ENCODE data around the gene LCE3C.
"Not testable (repeated sequence)": the region's sequence is repeated elsewhere in the genome, so short reads cannot be mapped to it uniquely, and the experiment has no call there.

The LCE3C gene, protein sequence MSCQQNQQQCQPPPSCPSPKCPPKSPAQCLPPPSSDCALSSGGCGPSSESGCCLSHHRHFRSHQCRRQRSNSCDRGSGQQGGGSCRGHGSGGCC

DNA sequence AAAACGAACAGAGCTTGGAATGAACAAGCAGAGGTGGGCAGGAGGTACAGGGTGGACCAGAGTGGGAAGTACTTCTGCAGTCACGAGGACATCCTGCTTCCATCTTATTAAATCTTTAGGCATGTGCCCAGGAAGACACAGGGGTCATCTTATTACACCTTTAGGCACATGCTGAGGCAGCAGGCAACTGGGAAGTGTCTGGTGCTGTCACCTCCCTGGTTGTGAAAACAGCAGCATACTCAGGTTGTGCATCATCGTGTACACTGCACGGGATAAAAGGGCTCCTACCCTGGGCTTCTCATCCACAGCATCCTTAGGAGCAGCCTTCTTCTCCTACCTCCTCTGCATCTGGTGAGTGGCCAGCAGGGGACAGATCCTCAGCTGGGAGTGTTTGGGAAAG lies at the start of gene LCE3C:
TSS of gene LCE3C (plus strand) at position 301 of the 400 bp plus-strand sequence. CDS start 498 bp downstream, outside the sequence.
- DNase-seq (ENCODE audit: low spot score): no peak

DNA sequence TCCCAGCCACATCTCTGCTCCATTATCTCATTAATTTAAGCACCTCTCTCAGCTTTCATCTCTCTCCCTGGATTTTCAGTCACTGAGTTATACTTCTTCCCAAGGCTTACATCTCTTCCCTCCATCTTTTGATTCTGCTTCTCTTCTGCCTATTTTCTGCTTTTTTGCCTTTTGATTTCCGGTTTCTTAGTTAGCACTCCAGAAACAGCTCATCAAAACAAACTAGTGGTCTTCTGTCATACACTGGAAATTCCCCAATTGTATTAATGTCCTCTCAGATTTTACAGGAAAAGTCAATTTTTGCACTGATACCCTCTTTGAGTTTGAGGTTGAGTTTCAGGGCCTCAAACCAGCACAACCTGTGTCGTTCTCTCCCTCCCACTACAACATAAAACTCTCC lies 34.9 kb upstream of the LCE3C start:
- DNase-seq (ENCODE audit: low spot score): no peak

DNA sequence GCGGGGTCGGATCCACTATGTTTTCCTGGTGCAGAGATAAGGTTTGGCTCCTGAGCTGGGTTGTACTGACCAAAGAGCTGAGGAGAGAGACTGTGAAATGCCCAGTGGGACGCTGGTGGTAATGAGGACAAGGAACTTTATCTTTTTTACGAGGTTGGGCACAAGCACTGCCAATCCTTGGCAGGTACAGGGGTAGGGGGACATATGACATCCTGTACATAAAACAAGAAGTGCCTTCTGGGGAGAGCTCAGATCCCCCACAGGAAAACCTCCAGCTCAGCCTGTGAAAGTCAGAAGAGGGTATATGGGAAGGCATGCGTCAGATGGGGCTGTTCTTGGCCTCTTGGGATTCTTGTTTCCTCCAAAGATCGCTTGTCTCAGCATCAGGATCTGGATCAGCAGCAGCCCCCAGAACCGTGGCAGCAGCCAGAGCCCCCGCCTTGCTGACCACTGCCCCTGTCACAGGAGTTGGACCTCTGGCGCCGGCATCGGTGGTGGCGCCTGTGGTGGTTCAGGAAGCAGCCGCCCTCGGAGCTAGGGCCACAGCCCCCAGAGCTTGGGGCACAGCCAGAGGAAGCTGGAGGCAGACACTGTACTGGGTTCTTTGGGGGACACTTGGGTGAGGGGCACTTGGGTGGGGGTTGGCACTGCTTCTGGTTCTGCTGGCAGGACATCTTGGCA lies 34.4 kb upstream of the LCE3C start:
- DNase-seq (ENCODE audit: low spot score): no peak

DNA sequence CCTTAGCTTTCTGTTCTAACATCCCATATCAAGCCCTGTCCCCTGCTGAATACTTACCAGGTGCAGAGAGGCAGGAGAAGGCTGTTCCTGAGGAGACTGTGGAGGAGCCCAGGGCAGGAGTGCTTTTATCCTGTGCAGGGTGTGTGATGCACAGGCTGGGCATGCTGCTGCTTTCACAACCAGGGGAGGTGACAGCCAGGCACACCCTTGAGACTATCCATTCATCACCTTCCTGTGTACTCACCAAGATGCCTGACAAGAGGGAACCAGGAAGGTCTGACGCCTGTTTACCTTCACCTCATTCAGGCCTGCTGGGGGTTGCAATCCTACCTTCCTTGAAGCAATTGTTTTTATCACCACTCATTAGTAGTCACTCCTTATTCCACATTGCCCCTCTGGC lies 33.4 kb upstream of the LCE3C start, which contains the start of gene LCE3E:
TSS of gene LCE3E (minus strand) at position 100 of the 400 bp plus-strand sequence. CDS start 572 bp downstream, outside the sequence.
- DNase-seq (ENCODE audit: low spot score): no peak

DNA sequence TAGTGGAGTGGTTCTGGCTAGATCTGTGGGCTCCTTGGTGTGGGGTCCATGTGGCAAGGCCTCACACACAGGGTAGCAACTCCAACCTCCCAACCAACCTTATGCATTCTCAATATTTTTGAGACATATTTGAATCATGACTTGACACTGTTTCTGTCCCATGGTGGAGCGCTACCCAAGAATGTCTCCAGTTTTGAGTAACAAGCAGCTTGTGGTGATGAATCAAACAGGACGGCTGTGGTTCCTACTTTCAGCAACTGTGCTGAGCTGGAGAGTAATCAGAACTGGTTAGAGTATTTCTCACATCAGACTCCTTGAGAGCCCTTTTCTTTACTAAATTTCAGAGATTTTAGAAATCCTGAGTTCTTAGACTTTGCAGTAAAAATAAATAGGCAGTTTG lies 22.9 kb upstream of the LCE3C start:
- no peak for DNase-seq (ENCODE audit: low spot score)

DNA sequence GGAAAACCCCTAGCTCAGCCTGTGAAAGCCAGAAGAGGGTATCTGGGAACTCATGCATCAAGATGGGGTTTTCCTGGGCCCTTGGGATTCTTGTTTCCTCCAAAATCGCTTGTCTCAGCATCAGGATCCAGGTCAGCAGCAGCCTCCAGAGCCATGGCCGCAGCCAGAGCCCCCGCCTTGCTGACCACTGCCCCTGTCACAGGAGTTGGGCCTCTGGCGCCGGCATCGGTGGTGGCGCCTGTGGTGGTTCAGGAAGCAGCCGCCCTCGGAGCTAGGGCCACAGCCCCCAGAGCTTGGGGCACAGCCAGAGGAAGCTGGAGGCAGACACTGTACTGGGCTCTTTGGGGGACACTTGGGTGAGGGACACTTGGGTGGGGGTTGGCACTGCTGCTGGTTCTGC lies 20.5 kb upstream of the LCE3C start:
- DNase-seq (ENCODE audit: low spot score): not testable (repeated sequence)

DNA sequence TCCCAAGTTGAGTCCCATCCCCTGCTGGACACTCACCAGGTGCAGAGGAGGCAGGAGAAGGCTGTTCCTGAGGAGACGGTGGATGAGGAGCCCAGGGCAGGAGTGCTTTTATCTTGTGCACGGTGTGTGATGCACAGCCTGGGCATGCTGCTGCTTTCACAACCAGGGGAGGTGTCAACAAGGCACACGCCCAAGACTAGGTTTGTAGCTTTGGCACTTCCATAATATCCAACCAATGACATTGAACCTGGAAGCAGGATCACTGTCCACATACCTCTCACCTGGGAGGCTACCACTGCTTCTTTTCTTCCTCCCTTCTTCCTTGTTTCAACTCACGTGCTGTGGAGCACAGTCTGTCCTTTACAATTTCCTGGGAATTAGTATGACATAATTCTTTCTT lies 19.6 kb upstream of the LCE3C start, which contains the start of gene LCE3D:
TSS of gene LCE3D (minus strand) at position 84 of the 400 bp plus-strand sequence. CDS start 580 bp downstream, outside the sequence.
- no peak for DNase-seq (ENCODE audit: low spot score)

DNA sequence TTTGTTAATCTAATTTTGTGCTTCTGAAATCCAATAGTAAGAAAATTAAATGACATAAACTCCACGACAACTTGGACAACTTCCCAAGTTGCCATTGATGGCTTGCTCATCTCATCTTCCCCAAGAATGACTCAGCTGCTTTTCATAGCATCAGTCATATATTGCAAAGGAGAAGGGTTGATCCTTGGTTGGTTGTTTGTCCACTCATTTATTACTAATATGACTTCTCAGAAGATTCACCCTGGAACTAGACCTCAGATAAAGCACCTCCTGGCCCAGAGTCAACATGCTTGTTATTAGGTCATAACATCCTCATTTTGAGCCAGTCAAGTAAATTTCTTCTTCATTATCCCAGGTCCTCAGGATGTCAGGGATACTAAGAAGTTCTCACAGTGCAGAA lies 17.4 kb upstream of the LCE3C start:
- no peak for DNase-seq (ENCODE audit: low spot score)

DNA sequence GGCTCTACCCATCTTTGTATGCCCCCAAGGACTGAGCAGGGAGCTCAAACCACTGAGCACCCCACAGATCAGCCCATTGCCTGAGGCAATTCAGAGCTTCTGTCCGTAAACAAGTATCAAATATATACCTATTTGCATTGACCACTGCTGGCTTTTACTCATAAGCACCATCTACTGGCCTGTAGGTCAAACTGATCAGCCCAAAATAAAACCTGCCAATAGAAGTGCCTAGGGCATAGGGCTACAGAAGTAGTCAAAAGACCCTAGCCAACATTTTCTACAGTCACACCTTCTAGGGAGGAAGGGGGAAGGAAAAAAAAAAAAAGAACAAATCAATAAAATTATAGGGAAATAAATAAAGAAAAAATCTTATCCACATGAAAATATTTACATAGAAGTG lies 14.4 kb upstream of the LCE3C start:
- no peak for DNase-seq (ENCODE audit: low spot score)

DNA sequence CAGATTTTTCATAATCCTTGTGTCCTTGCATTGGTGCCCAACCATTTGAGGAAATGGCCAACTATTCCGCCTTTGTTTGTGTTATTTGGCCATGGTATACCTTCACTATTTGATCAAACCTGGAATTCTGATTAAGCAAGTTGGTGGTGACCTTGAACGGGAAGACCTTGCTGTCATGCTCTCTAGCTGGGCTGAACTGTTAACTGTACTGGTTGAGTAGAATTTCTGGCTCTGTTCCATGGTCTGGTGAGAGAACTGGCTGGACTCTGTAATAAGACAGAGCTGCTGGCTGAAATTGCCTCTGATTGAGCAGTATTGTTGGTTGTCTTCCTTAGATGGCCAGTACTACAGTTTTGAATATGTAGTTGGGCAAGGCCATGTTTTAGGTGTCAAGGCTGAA lies 3.0 kb upstream of the LCE3C start:
- no peak for DNase-seq (ENCODE audit: low spot score)

DNA sequence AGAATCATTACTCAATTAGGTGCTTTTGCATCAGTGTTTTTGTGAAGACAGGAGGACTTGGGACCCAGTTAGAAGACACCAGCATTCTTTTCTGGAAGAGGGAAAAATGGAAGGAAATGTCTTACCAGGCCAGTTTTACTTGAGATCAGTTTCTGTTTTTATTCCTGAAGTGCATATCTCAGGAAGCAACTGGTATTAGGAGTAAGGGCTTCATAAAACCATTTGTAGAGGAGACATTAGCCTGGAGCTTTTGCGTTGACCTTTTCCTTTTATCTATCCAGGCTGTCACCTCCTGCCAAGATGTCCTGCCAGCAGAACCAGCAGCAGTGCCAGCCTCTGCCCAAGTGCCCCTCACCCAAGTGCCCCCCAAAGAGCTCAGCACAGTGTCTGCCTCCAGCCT lies 13.5 kb downstream of the LCE3C start, which contains the start of gene LCE3B:
TSS of gene LCE3B (plus strand) at position 301 of the 400 bp plus-strand sequence. CDS start at position 301, 0 bp downstream.
- no peak for DNase-seq (ENCODE audit: low spot score)

DNA sequence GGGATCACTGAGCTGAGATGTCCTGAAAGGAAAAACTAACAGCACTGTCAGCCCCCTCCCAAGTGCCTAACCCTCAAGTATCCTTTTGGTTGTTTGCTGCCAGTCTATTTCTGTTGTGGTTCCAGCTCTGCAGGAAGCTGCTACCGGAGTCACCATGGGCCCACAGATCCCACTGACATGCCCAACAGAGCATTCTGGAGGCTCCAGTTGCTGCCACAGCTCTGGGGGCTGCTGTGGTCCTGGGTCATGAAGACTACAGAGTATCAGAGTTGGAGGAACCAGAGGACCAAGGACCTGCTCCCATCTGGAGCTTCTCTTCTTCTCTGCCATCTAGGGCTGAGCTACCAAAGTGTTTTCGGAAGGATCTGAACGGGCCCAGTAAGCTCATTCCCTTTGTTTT lies 22.0 kb downstream of the LCE3C start:
- no peak for DNase-seq (ENCODE audit: low spot score)

DNA sequence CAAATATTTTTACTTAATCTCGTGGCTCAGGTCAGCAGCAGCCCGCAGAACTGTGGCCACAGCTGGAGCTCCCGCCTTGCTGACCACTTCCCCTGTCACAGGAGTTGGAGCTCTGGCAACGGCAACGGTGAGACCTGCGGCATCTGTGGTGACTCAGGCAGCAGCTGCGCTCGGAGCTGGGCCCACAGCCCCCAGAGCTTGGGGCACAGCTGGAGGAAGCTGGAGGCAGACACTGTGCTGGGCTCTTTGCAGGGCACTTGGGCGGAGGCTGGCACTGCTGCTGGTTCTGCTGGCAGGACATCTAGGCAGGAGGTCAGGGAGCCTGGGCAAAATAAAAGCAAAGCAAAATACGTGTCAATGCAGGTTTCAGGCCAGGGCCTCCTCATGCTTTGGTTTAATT lies 22.8 kb downstream of the LCE3C start, which contains the start of gene LCE3A:
TSS of gene LCE3A (minus strand) at position 301 of the 400 bp plus-strand sequence. CDS start at position 301, 0 bp downstream.
- DNase-seq (ENCODE audit: low spot score): no peak

DNA sequence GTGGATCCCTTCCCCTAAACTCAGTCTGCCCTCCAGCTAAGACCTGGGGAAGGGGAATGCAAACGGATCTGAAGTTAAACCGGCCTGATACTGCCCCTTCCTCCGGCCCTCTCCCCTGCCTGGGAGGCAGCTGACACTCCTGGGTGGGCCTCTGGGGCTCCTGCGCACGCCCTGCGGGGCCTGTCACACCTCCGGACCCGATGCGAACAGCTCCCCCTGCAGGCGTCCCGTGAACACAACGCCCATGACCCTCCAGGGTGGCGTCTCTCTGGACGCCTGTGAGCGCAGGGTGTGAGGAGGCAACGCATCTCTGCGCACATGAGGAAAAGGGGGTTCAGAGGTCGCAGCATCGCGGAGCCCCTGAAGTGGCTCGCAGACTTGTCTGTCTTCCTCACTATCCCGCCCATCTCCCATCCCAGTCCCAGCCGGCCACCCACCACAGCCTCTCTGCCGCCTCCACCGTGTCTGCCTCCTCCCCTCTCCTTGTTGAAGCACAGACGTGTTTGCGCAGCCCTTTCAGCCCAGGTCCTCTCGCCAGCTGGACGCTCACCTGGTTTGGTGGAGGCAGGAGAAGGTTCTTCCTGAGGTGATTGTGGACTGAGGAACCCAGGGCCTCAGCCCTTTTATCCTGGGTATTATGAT lies 23.3 kb downstream of the LCE3C start:
- no peak for DNase-seq (ENCODE audit: low spot score)

DNA sequence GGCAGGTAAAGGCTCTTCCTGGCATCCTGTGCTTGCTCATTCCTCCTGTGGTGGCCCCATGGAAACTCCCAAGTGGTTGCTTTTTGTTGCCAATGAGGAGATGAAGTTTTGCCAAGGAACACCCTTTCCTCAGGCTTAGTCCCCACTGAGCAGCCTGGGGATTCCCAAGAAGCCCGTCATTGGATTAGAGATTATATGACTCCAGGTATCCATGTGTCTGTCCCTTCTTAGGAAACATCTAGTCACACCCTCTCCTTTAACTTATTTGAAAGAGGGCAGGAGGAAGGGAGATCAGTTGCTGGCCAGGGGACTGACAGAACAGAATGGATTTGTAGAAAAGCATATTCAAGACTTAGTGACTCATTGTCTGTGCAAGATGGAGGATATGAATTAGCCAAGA lies 26.7 kb downstream of the LCE3C start:
- no peak for DNase-seq (ENCODE audit: low spot score)

DNA sequence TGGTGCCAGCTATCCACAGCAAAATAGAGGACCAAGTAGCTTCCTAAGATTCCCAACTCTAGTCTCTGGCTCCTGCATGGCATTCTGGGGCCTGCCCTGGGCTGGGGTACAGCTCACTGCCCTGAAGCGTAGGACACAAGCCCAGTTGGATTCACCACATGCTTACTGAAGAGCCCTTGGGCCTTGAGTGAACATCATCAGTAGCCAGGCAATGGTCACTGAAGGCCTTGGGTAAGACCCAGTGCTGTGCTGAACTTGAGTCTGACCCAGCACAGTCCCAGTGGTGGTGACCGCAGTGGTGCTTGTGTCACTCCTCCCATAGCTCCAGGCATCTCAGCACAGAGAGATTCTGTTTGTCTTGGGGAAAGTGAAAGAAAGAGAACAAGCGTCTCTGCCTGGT lies 30.6 kb downstream of the LCE3C start:
- no peak for DNase-seq (ENCODE audit: low spot score)

DNA sequence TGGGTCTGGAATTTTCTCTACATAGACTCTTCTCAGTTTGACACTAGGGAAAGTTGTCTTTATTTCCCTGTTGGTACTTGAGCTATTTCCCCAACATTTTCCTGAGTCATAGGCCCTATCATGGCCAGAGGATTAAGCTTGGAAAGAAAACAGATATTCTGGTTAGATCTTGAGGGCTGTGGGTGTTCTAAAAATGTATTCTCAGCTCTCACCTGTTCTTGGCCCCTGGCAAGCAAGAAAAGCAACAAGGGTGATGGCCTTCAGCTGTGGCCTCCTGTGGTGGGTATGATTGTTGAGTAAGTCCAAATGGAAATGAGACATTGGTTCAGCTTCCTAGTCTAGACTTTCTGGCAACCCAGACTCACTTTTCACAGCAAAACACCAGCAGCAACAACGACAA lies 40.3 kb downstream of the LCE3C start:
- no peak for DNase-seq (ENCODE audit: low spot score)

DNA sequence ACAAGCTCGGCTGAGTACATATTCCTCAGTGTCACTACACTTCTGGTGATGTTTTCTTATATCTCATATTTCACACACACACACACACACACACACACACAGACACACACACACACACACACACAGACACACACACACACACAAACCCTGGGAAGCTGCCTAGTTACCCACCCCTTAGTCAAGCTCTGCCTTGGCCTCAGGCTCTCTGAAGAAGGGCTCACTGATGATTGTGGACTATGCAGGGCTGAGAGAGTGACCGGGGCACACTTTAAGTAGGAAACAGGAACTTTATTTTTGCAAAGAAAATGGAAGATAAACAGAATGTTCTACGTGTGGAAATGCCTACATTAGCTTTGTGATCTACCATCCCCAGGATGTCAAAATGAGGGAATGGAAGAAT lies 43.9 kb downstream of the LCE3C start:
- DNase-seq (ENCODE audit: low spot score): no peak

DNA sequence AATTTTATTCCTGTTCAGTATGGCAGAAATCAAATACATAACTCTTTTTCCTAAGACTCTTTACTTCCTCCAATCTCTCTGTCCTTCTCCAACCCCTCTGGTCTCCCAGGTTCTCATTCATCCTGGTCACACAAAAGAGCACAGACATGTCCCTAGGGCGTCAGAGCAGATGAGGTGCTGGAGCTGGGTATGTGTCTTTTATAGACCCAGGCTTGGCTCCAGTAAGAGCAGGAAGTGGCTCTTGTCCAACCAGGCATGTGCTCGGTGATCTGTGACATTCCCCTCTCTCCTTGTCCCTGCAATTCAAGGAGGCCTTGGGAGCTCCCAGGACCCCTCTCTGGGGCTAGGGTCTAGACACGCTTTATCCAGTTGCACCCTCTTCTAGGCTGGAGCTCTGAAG lies 45.1 kb downstream of the LCE3C start:
- no peak for DNase-seq (ENCODE audit: low spot score)

DNA sequence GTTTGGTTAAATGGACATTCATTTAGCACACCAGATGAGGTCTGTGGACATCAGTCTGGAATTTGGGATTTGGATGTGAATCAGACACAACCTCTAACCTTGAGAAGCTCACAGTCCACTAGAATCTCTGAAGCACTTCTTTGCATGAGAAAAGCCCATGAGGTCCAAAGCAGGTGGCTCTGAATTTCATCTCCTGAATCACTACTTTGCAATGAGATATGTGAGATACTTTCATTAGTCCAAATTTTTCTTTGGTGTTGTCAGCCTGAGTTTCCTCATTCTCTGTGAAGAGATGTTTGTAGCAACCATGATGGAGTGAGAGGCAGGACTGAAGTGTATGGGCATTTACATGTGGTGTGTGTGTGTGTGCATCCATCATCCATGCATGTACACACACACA lies 46.6 kb downstream of the LCE3C start:
- DNase-seq (ENCODE audit: low spot score): no peak
